GM10266 (cell line): ENCODE measurements around the gene INTS14.
"Not testable (repeated sequence)": the region's sequence is repeated elsewhere in the genome, so short reads cannot be mapped to it uniquely, and the experiment has no call there.

Source experiments
- DNase-seq: peaks from one replicate; pipeline ENCODE4 v3.0.0; 2012; ENCODE audit errors: extremely low spot score
- CTCF ChIP-seq: IDR thresholded peaks from 2 replicates; pipeline ENCODE4 v1.5.1; 2012; ENCODE audit warnings: mild to moderate bottlenecking, low read depth; ENCODE audit not compliant: control insufficient read depth, insufficient read depth; ENCODE audit errors: missing control alignments

INTS14 gene

GRCh38 chr15:65551183-65551582 is 59.7 kb downstream of the INTS14 start:
- no peak for DNase-seq
- TF ChIP-seq CTCF, result no peak

- DNase-seq, result no peak
- TF ChIP-seq CTCF, result no peak
Measured at GRCh38 chr15:65550681-65551098, 60.2 kb downstream of the INTS14 start.

- DNase-seq, result not testable (repeated sequence)
Measured at GRCh38 chr15:65549288-65549687, 61.6 kb downstream of the INTS14 start.

- no peak for TF ChIP-seq CTCF
- no peak for DNase-seq
Measured at GRCh38 chr15:65547841-65548240, 63.1 kb downstream of the INTS14 start.

- no peak for TF ChIP-seq CTCF
- DNase-seq, result no peak
Measured at GRCh38 chr15:65541231-65541820, 69.6 kb downstream of the INTS14 start.

GRCh38 chr15:65540314-65540713 is 70.6 kb downstream of the INTS14 start:
- no peak for TF ChIP-seq CTCF

GRCh38 chr15:65535192-65535591 is 75.7 kb downstream of the INTS14 start:
- no peak for DNase-seq
- no peak for TF ChIP-seq CTCF

More at GRCh38 chr15:65540314-65540713, 70.6 kb downstream of the INTS14 start:
- DNase-seq, result no peak
